Raji (cell line): Measurements from ENCODE around the gene DENND6B.

Experiments
- POLR2A ChIP-seq: IDR thresholded peaks from 2 replicates; pipeline ENCODE4 v1.6.1; 2011; ENCODE audit warnings: low read depth, low read length, control low read depth; ENCODE audit not compliant: insufficient read depth

DENND6B gene

DNA sequence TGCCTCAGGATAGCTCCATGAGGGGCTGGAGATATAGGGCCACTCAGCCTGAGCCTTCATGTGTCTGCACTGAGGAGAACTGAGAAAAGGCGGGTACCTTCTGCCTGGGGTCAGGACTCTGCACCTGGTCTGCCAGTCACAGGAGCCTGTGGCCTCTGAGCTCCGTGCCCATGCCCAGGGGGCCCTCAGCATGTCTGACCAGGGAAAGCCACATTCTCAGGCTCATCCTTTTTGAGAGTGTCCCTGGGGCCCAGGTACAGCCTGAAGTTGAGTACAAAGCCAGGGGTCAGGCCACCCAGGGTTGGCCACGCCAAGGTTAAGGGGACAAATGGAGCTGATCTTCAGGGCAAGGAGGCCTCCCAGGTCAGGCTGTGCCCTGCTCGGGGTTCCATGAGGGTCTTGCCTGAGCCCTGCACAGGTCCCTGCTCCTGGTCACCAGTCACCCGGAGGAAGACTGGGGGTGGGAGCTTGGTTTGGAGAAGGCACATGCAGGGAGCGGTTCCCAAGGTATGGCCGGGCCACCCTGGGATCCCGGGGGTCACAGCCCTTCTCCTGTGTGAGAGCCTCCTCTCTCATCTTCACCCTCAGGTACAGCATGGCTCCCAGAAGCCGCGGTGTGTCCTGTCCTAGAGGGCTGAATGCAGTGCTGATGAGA is 6.0 kb downstream of the DENND6B start:
- no peak for TF ChIP-seq POLR2A

- TF ChIP-seq POLR2A, result no peak
Observed at GRCh38 chr22:50320116-50320515, 6.7 kb downstream of the DENND6B start.

- no peak for TF ChIP-seq POLR2A
Observed at GRCh38 chr22:50319503-50319951, 7.3 kb downstream of the DENND6B start.

DNA sequence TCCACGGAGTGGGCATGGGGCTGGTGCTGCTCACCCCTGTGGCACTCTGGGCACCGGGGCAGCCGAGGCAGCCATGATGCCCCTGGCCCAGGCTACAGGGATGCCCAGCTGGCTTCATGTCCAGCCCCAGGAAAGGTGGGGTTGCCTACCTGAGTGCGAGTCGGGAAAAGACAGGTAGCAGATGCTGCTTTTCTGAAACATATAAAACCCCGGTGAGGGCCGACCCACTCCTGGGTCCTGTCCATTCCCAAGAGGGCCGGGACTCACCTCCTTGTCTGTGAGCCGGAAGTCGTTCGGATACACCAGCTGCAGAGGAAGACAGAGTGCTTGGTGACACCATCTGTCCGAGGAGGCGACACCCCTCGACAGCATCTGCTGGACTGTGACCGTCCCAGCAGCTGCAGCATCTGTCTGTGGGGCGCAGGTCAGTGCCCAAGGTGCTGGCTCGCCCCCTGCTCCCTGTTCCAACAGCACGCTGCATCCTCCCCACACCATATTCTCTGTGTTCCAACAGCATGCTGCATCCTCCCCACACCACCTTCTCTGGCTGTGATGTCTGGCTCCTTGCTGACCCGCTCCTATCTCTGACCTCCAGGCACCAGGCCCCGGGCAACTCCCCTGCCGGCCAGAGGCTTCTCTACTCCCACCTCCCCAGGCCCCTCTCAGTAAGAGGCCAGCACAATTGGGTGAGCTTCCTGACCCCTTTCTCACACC is 8.0 kb downstream of the DENND6B start:
- no peak for TF ChIP-seq POLR2A

DNA sequence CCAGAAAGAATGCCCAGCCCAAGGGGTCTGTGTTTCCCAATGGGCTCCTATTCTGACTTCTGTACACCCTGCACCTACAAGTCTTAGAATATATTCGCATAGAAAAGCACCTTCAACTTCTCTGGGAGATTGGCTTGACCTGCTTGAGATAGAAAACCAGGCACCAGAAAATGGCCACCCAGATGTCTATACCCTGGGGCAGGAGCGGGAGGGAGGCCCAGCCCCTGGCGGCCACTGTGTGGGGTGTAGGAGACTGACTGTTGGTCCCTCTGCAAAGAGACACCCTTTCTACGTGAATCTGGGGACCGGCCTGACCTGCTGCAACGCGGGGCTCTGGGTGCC is 8.5 kb downstream of the DENND6B start:
- TF ChIP-seq POLR2A, result no peak

DNA sequence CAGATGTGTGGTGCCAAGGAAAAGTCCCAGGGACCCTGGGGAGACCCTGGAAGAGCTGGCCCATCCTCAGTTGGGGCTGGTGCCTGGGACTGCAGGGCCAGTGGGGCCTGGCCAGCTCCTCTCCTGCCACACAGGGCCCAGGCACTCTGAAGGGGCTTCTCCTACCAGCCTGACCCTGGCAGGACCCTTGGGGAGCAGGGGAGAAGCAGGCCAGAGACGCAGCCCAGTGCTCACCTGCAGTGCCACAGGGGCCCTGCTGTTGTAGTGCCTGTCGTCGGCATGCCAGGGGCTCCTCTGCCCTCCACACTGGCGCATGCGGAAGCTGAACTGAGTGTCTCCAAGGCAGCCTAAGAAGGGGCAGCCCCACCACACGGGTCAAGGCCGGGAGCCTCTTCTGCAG is 9.1 kb downstream of the DENND6B start:
- TF ChIP-seq POLR2A, result no peak

GRCh38 chr22:50317178-50317577 is 9.6 kb downstream of the DENND6B start:
- no peak for TF ChIP-seq POLR2A

DNA sequence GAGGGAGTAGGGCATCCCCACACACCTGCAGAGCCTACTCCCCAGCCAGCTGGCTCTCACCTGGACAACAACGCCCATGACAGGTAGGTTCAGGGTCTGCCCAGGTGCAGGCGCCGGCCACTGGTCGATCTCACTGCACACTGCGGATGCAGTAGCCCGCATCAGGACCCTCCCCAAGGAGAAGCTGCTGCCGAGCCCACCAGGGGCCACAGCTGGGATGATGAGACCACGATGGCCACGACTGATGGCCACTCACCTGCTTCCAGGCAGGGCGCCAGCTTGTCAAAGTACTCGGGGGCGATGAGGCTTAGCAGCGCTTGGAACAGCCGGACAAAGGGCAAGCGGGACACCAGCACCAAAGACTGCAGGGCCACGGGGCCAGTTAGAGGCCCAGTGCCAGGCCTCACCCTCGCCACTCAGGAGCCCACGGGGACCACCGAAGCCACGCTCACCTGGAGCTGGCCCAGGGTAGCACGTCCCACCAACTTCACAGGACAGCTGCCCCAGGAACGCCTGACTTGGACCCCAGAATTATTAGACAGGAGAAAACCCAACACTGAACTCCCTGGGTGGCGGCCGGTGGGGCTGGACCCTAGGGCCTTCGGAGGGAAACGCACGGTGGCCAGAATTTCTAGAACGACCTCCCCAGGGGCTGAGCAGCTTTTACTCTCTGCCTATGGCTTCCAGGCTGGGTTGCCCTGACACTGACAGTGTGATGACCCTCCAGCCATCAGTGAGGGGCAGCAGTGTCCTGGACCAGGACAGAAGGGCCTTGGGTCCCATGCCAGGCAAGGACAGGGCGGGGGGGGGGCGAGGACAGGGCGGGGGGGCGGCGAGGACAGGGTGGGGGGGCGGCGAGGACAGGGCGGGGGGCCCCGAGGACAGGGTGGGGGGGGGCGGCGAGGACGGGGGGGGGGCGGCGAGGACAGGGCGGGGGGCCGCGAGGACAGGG is 10.4 kb downstream of the DENND6B start:
- no peak for TF ChIP-seq POLR2A

DNA sequence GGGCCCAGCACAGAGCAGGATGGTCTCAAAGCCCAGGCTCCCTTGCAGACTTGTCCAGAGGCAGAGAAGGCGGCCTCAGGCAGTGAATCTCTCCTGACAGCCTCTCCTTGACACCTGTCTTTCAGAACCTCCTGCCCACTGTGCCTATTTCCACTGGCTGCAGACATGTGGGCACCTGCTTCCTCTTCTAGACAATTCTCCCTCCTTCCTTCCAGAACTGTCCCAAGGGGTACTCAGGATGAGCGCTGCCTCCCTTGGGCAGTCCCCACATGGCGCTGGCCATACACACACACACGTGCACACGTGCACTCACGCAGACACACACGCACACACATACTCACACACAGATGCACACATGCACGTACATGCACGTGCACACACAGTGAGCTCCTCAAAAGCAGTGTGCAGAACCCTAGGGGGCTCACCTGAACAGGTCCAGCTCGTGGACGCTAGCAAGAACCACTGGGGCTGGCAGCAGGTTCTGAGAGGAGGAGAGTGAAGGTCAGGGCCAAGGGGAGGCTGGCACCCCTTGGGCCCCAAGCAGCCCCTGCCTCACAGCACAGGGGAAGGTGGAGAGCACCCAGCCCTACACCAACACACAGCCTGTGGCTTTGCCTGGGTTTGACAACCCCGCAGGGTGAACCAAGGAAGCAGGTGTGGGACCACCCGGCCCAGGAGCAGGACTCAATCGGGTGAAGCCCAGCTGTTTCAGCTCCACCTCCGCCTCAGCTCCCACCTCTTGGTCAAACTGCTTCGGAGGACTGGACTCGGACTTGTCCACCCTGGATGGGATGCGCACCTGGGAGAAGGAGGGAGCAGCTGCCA is 11.3 kb downstream of the DENND6B start:
- TF ChIP-seq POLR2A, result peak; percentile 26; the same call in 1 of the 2 replicates

GRCh38 chr22:50314455-50315288 is 12.1 kb downstream of the DENND6B start:
- peak; percentile 93 for TF ChIP-seq POLR2A

DNA sequence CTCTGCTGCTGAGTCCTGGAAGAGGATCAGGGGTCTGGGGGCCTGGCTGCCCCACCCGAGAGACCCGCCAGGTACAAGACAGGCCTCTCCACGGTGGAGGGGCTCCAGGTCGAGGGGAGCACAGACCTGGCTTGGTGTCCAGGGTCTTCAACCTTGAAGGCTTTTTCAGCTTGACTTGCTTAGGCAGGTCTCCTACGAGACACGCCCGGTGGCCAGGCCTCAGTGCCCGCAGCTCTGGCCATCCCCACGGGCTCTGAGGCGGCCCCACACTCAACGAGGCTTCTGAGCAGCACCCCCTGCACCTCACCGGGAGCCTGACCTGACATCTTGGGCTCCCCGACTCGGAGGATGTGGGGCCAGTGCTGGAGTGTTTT is 12.7 kb downstream of the DENND6B start:
- no peak for TF ChIP-seq POLR2A

GRCh38 chr22:50313600-50313999 is 13.2 kb downstream of the DENND6B start:
- no peak for TF ChIP-seq POLR2A

DNA sequence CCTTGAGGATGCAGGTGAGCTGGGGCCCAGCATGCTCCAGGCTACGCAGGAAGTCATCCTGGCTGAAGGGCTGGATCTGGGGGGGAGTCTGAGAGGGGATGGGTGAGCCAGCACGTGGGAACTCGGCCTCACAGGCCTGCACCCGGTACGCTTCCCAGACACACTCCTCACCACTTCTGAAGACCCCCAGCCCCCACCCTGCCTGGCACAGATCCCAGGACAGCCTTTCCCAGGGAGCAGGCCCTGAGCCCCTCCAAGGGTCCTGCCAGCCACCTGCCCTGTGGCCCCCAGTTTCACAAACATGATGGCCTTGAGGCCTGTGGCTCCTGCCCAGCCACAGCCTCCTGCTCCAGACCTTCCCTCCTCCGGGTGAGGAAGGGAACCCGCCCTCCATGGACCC is 13.8 kb downstream of the DENND6B start:
- TF ChIP-seq POLR2A, result no peak

DNA sequence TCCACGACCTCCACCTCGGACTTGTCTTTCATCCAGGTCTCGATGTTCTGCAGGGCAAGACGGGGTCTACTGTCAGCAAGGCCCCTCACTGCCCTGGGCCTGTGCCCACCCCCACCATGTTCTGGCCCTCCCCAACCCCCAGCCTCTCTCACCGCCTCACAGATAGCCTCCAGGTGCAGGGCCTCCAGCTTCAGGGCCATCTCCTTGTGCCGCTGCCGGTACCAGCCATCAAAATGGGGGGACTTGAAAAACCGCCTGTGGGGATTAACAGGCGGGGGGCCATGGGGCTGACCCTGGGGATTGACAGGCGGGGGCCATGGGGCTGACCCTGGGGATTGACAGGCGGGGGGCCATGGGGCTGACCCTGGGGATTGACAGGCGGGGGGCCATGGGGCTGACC is 14.4 kb downstream of the DENND6B start:
- TF ChIP-seq POLR2A, result no peak

DNA sequence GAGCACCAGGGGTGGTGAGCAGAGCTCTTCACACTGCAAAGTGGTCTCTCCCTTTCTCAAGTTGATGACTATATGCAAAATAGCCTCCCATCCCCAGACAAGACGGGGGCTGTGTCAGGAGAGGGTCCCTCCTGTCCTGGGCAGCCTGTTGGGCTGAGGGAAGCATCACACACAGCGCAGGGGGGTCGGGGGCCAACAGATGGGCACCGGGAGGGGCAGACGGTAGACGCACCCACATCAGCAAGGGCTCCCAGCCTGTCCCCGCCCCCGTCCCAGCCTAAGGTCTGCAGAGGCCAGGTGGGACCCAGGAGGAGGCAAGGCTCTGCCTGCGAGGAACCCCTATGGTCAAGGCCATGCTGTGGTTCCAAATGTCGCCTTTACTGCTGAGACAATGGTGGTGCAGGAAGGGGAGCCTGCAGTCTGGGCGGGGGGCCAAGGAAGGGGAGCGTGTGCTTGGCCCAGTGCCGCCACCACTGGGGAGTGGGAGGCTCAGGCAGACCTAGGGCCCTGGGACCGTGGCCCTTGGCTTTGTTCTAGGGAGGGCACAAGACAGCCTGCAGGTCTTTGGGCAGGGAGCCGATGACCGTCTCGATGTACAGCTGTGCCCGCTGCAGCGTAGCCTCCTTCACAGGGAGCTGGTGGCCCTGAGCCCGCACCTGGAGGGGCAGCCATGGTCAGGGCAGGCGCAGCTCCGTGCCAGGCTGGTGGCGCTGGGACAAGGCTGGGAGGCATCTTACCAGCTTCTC is 15.0 kb downstream of the DENND6B start:
- TF ChIP-seq POLR2A, result no peak
